Endothelial cell of umbilical vein (primary cell): ENCODE measurements around the gene ASIC1. TPM values are rescaled to one million over a fixed set of nuclear protein-coding genes. Genes with fewer than 3 reads are reported as not detected.

Experiments
- BruUV-seq: library from RNA; stranded (reverse); fragments of 400-500 nt; replicated peaks from 2 replicates; lab custom pipeline; 2021; lab: Mats Ljungman, UMichigan
- CTCF ChIA-PET: fragments of 300-600, 350-600 bp; sonication (Branson Sonifier 250); formaldehyde crosslinking; loops from one replicate; lab custom pipeline; 2021; ENCODE audit warnings: antibody characterized with exemption, inconsistent platforms; lab: Charles Lee
- POLR2A ChIA-PET: fragments of 300-600, 350-600 bp; sonication (Branson Sonifier 250); formaldehyde crosslinking; loops from one replicate; lab custom pipeline; 2021; ENCODE audit warnings: antibody characterized with exemption, inconsistent platforms; lab: Charles Lee
- DNase-seq: peaks from one replicate; pipeline ENCODE4 v3.0.0-alpha.2; 2011; ENCODE audit warnings: low read depth, low spot score
- FAIRE-seq: peaks from 2 replicates; lab custom pipeline; 2011; peaks lifted over from hg19 to GRCh38; lab: Jason Lieb, UNC
- H2AFZ ChIP-seq: 2 replicates; pipeline ENCODE4 v1.6.0; 2012; ENCODE audit warnings: low read depth, low read length, control low read depth, inconsistent platforms
- H3K27ac ChIP-seq: 2 replicates; pipeline ENCODE4 v1.5.1; 2011; ENCODE audit warnings: low read depth, mild to moderate bottlenecking, control low read depth, low read length, moderate library complexity; ENCODE audit not compliant: insufficient read depth
- H3K27me3 ChIP-seq, 2 experiments: 2 replicates each; pipeline versions ENCODE4 v1.6.0 to v1.6.1; 2011; ENCODE audit warnings: low read length in 2 of 2, mixed read lengths in 1 of 2; ENCODE audit not compliant: control insufficient read depth in 2 of 2, insufficient read depth in 2 of 2
- H3K36me3 ChIP-seq, 2 experiments: 2 replicates in 1 of 2; 3 replicates in 1 of 2; pipeline ENCODE4 v1.5.1; 2011; ENCODE audit warnings: low read length in 2 of 2, mild to moderate bottlenecking in 1 of 2, moderate library complexity in 1 of 2; ENCODE audit not compliant: control insufficient read depth in 2 of 2, insufficient read depth in 2 of 2; ENCODE audit errors: extremely low read depth in 1 of 2
- H3K4me1 ChIP-seq: 3 replicates; pipeline ENCODE4 v1.5.1; 2011; ENCODE audit warnings: mild to moderate bottlenecking, low read length; ENCODE audit not compliant: control insufficient read depth, insufficient read depth; ENCODE audit errors: extremely low read depth
- H3K4me2 ChIP-seq: 2 replicates; pipeline ENCODE4 v1.6.1; 2011; ENCODE audit warnings: low read length, control low read depth, mixed read lengths; ENCODE audit not compliant: insufficient read depth
- H3K4me3 ChIP-seq, 3 experiments: fragments of 200-600 bp in 1 of 3; sonication (generic), shearing (Covaris generic) in 1 of 3; replicated peaks in 1 of 3; 2 replicates each; pipeline ENCODE4 v1.5.1; 2011 to 2016; ENCODE audit warnings: control low read depth in 3 of 3, low read length in 3 of 3, mild to moderate bottlenecking in 2 of 3, inconsistent platforms in 1 of 3, low read depth in 1 of 3, moderate library complexity in 1 of 3; ENCODE audit not compliant: insufficient read depth in 1 of 3
- H3K79me2 ChIP-seq: 2 replicates; pipeline ENCODE4 v1.6.0; 2012; ENCODE audit warnings: low read length, inconsistent platforms; ENCODE audit not compliant: control insufficient read depth, insufficient read depth
- H3K9ac ChIP-seq: replicated peaks from 2 replicates; pipeline ENCODE3; 2011; ENCODE audit warnings: low read length, control low read depth; ENCODE audit not compliant: insufficient read depth; ENCODE audit errors: extremely low read depth
- H3K9me1 ChIP-seq: replicated peaks from 3 replicates; pipeline ENCODE4 v1.6.0; 2011; ENCODE audit warnings: mild to moderate bottlenecking, low read length; ENCODE audit not compliant: control insufficient read depth, insufficient read depth; ENCODE audit errors: extremely low read depth
- H3K9me3 ChIP-seq: replicated peaks from 2 replicates; pipeline ENCODE4 v1.5.1; 2012; ENCODE audit warnings: low read length, inconsistent platforms; ENCODE audit not compliant: control insufficient read depth, insufficient read depth
- H4K20me1 ChIP-seq: replicated peaks from 2 replicates; pipeline ENCODE3; 2011; ENCODE audit warnings: mild to moderate bottlenecking, low read length; ENCODE audit not compliant: control insufficient read depth, insufficient read depth; ENCODE audit errors: extremely low read depth
- CTCF ChIP-seq, 2 donors: IDR thresholded peaks; 1 replicate in 1 of 2; 2 replicates in 1 of 2; pipeline ENCODE4 v1.5.1; 2011; ENCODE audit warnings: low read length in 2 of 2, mild to moderate bottlenecking in 2 of 2, moderate library complexity in 2 of 2, control low read depth in 1 of 2, inconsistent platforms in 1 of 2, low read depth in 1 of 2; ENCODE audit not compliant: insufficient read depth in 1 of 2; ENCODE audit errors: extremely low read depth in 1 of 2
- EZH2 ChIP-seq: IDR thresholded peaks from 2 replicates; pipeline ENCODE4 v1.6.1; 2012; ENCODE audit warnings: borderline replicate concordance, low read depth, mild to moderate bottlenecking, moderate library complexity, low read length, inconsistent platforms; ENCODE audit not compliant: severe bottlenecking
- FOS ChIP-seq: IDR thresholded peaks from 2 replicates; pipeline ENCODE4 v1.6.1; 2011; ENCODE audit warnings: mild to moderate bottlenecking, low read length, moderate library complexity, borderline replicate concordance; ENCODE audit not compliant: insufficient read depth
- GATA2 ChIP-seq: IDR thresholded peaks from 2 replicates; pipeline ENCODE4 v1.7.0; 2011; ENCODE audit warnings: low read depth, mild to moderate bottlenecking, moderate library complexity, mixed read lengths, low read length; ENCODE audit not compliant: insufficient read length, insufficient read depth
- JUN ChIP-seq: IDR thresholded peaks from 2 replicates; pipeline ENCODE4 v1.6.1; 2011; ENCODE audit warnings: borderline replicate concordance, low read depth; ENCODE audit not compliant: insufficient read length, insufficient read depth
- MYC ChIP-seq: IDR thresholded peaks from one replicate; pipeline ENCODE4 v1.6.1; 2011; ENCODE audit warnings: mild to moderate bottlenecking, low read depth, low read length
- POLR2A ChIP-seq: IDR thresholded peaks from 2 replicates; pipeline ENCODE4 v1.6.1; 2012; ENCODE audit warnings: low read depth, mild to moderate bottlenecking, control low read depth, low read length
- POLR2AphosphoS5 ChIP-seq: IDR thresholded peaks from 2 replicates; pipeline ENCODE4 v1.6.1; 2012; ENCODE audit warnings: low read depth, mild to moderate bottlenecking, control low read depth, low read length, moderate library complexity; ENCODE audit not compliant: insufficient read depth
- dilution Hi-C: fragments of 300-500 bp; cut with MboI; formaldehyde crosslinking; loops from one replicate; pipeline ENCODE4 v1.15.0; 2019; ENCODE audit warnings: low sequenced_read_pairs; ENCODE audit not compliant: extremely low pct_ligation_motif_present
- intact Hi-C: fragments of 100-400 bp; cut with micrococcal nuclease; formaldehyde crosslinking; loops from one replicate; pipeline ENCODE4 v1.10.0; 2022
- polyA plus RNA-seq, 4 experiments: library from polyadenylated mRNA; depleted of rRNA in 3 of 4; stranded (reverse) in 3 of 4; unstranded in 1 of 4; fragments of >200 nt; gene quantifications; 2 replicates each; pipeline versions ENCODE4 v1.2.1 to v1.2.3, GENCODE V29; 2011 to 2012; ENCODE audit warnings: missing spikeins in 1 of 4
- total RNA-seq: library from RNA; stranded (reverse); gene quantifications from 2 replicates; pipeline ENCODE4 v1.2.3, GENCODE V29; 2021
- TF ChIP-seq, protein P1 (sequence below): IDR thresholded peaks from 2 replicates; pipeline ENCODE4 v1.6.1; 2011; ENCODE audit not compliant: insufficient read depth, insufficient read length

The ASIC1 gene
- total and polyA plus RNA-seq, 2 donors (not counting 3 experiments of a cell fraction or from before 2014, with no cell fraction given) = 0.53 to 0.66 TPM

DNA sequence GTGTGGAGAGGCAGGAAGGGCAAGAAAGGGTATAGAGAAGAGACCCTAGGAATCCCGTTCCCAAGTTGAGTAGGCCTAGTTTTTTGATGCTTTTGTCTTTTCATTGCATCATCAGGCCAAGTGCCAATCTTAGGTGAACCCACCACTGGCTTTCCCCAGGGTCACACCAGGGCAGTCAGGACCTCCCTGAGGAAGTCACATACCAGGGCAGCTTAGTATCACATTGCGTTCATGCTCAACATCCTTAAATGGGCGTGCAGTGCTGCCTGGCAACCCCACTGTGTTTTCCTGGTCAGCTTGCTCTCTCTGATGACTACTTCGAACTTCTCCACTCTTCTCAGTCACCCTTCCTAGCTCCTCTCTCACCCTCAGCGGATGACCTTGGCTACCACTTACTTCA is 9.0 kb downstream of the ASIC1 start:
- H3K27ac ChIP-seq = no peak overlapping the region
- no peak for FAIRE-seq

More for the DNA sequence above, 9.0 kb downstream of the ASIC1 start:
- Histone ChIP-seq H3K79me2 (no peaks in the 10 kb centered on the region), H4K20me1 (no peaks in the 10 kb centered on the region), H3K4me1 (peaks cover 4% of the 10 kb centered on the region), H3K9ac (no peak overlapping the region), H3K4me2 (no peak overlapping the region), H3K4me3 (no peak overlapping the region), H3K9me1 (no peaks in the 10 kb centered on the region), H3K27me3 (peaks cover 25 to 27% of the 10 kb centered on the region in 2 experiments), H3K36me3 (no peaks in the 10 kb centered on the region), H2AFZ (no peak overlapping the region), H3K9me3 (no peaks in the 10 kb centered on the region)
- POLR2A ChIA-PET = no interaction called here
- CTCF ChIA-PET = interaction anchor here (0.9 to 12.1 kb wide), 6 partner anchors 11 to 110 kb away, joined by 3 to 317 read pairs (median 10); partner anchors contain the start of gene AQP6
- intact Hi-C loops (no loop called here), dilution Hi-C loops (loop anchor here (25.0 kb wide), 1 partner anchor 104 kb away; the partner anchor contains the start of genes AQP2, AQP5 and AQP6)
- TF ChIP-seq EZH2 = no peak
- no peak for TF ChIP-seq GATA2
- no peak for TF ChIP-seq MYC
- no peak for TF ChIP-seq JUN
- TF ChIP-seq, protein P1, sequence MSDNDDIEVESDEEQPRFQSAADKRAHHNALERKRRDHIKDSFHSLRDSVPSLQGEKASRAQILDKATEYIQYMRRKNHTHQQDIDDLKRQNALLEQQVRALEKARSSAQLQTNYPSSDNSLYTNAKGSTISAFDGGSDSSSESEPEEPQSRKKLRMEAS = no peak
- no peak for TF ChIP-seq FOS
- TF ChIP-seq POLR2A = no peak
- no peak for TF ChIP-seq CTCF (IDR thresholded peaks at IDR 0.05; ENCODE audit: extremely low read depth in 1 of 2, insufficient read depth in 1 of 2, low read depth in 1 of 2, low read length in 2 of 2)
- no peak for TF ChIP-seq POLR2AphosphoS5
- no peak for DNase-seq
- BruUV-seq = no TSS peak
